Activated T-cell treated with anti-CD3 and anti-CD28 coated beads for 48 hours (primary cell): ENCODE data around the gene ARHGEF9.
"Not testable (repeated sequence)": the region's sequence is repeated elsewhere in the genome, so short reads cannot be mapped to it uniquely, and the experiment has no call there.

ENCODE experiments used
- DNase-seq: peaks from one replicate; pipeline ENCODE4 v3.0.0-alpha.2; 2020; ENCODE audit warnings: low read depth

Gene ARHGEF9

DNA sequence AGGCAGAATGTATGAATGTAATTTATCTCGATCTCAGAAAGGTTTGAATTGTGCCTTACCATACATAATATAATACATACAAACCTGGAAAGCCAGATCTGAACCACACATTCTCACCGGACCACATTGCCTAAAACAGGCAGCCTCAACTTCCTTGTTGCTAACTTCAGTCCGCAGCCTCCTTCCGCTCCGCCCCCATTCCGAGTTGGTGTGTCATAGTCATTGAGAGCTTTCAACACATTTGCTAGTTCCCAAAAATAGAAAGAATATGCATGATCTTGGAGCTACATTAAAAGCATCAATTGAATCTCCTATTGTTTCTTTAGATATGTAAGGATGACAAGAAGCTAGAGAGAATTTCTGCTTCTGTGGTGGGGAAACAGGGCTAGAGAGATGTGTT is 127.2 kb downstream of the ARHGEF9 start:
- no peak for DNase-seq

DNA sequence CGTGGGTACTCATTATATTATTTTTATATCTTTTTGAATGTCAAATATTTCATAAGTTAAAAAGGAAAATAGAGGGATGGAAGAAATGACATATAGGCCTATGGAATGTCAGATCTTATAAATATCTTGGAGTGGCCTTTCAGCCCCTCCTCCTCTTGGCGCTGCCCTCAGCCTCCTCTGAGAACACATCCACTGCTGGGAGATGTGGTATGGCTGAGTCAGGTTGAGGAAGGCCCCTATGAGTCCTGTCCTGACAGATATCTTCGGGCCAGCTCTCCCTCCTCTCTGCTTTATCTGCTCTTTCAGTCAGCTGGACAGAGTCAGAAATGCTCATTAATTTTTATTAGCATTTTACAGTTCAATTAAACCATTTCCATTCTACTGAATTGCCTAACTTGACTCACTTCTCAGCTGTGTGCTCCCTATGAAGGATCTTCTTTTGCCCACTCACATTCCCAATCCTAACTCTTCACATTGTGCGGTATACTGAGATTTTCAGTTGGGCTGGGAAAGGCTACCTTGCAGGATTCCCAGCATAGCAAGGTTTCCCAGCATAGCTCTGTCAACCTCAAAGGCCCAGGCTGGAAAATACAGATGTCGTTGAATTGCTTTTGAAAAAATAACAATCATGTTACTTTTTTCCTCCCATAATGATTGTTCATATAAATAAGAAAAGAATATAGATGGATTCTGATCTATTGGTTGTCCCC is 128.0 kb downstream of the ARHGEF9 start:
- DNase-seq, result no peak

DNA sequence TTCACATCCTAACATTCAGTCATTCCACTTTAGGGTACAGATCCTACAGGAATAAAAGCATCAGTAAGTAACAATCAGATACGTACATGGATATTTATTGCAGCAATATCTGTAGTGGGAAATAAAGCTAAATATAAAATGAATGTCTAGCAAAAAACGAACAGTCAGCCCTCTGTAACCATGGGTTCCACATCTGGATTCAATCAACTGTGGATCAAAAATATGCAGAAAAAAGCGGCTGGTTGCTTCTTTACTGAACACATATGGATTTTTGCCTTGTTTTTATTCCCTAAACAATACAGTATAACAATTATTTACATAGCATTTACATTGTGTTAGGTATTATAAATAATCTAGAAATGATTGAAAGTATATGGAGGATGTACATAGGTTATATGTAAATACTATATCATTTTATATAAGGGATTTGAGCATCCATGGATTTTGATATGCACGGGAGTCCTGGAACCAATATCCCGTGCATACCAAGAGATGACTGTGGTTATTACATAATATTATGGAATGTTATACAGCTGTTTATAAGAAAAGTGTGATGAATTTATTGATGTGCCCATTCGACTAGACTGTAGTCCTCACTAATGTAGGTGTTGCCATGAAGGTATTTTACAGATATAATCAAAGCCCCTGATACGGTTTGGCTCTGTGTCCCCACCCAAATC is 132.8 kb downstream of the ARHGEF9 start:
- no peak for DNase-seq

GRCh38 chrX:63645748-63646147 is 139.3 kb downstream of the ARHGEF9 start:
- DNase-seq, result not testable (repeated sequence)

- no peak for DNase-seq
Measured at GRCh38 chrX:63635750-63636149, 149.3 kb downstream of the ARHGEF9 start.

DNA sequence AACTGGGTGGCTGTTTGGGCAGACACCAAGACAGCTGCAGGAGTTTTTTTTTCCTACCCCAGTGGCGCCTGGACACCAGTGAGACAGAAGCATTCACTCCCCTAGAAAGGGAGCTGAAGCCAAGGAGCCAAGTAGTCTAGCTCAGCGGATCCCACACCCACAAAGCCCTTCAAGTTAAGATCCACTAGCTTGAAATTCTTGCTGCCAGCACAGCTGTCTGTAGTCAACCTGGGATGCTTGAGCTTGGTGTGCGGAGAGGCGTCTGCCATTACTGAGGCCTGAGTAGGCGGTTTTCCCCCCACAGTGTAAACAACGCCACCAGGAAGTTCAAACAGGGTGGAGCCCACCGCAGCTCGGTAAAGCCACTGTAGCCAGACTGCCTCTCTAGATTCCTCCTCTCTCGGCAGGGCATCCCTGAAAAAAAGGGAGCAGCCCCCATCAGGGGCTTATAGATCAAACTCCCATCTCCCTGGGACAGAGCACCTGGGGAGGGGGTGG is 171.4 kb downstream of the ARHGEF9 start:
- DNase-seq, result no peak

- DNase-seq, result no peak
Measured at GRCh38 chrX:63585936-63586335, 199.1 kb downstream of the ARHGEF9 start.
